HG03108 (cell line): Measurements from ENCODE around the gene ZNF133.
A peak's percentile ranks its signal among the peaks of the same experiment; 100 is the strongest.
"Not testable (repeated sequence)": the region's sequence is repeated elsewhere in the genome, so short reads cannot be mapped to it uniquely, and the experiment has no call there.

Source experiments
- ATAC-seq: cut with Tn5 transposase; IDR thresholded peaks from one replicate; pipeline ENCODE4 v1.9.1; 2021; ENCODE audit warnings: moderate library complexity; ENCODE audit not compliant: unreplicated experiment

The ZNF133 gene

GRCh38 chr20:18287915-18288748 lies at the start of gene ZNF133:
ZNF133 (plus strand) TSS chr20:18288527; CDS start chr20:18305687, 17,160 bp downstream.
- peak; percentile 96 for ATAC-seq

- ATAC-seq, result no peak
Observed at GRCh38 chr20:18240997-18241396, 47.3 kb upstream of the ZNF133 start.

- ATAC-seq, result no peak
Observed at GRCh38 chr20:18243802-18244201, 44.5 kb upstream of the ZNF133 start.

- ATAC-seq, result not testable (repeated sequence)
Observed at GRCh38 chr20:18248545-18248944, 39.8 kb upstream of the ZNF133 start.

GRCh38 chr20:18250217-18250616 lies 38.1 kb upstream of the ZNF133 start:
- ATAC-seq, result no peak

GRCh38 chr20:18252597-18253451 lies 35.5 kb upstream of the ZNF133 start:
- ATAC-seq, result no peak

GRCh38 chr20:18254615-18255014 lies 33.7 kb upstream of the ZNF133 start:
- no peak for ATAC-seq

- no peak for ATAC-seq
Observed at GRCh38 chr20:18255526-18255925, 32.8 kb upstream of the ZNF133 start.

- ATAC-seq, result no peak
Observed at GRCh38 chr20:18256440-18257090, 31.8 kb upstream of the ZNF133 start.

- no peak for ATAC-seq
Observed at GRCh38 chr20:18258126-18258860, 30.0 kb upstream of the ZNF133 start.

GRCh38 chr20:18259730-18260129 lies 28.6 kb upstream of the ZNF133 start:
- no peak for ATAC-seq

GRCh38 chr20:18263723-18264122 lies 24.6 kb upstream of the ZNF133 start:
- no peak for ATAC-seq

- no peak for ATAC-seq
Observed at GRCh38 chr20:18265441-18265840, 22.9 kb upstream of the ZNF133 start.

GRCh38 chr20:18266282-18266681 lies 22.0 kb upstream of the ZNF133 start:
- no peak for ATAC-seq

GRCh38 chr20:18267815-18268214 lies 20.5 kb upstream of the ZNF133 start:
- ATAC-seq, result no peak

GRCh38 chr20:18271160-18271559 lies 17.2 kb upstream of the ZNF133 start:
- no peak for ATAC-seq

- no peak for ATAC-seq
Observed at GRCh38 chr20:18272451-18272850, 15.9 kb upstream of the ZNF133 start.

GRCh38 chr20:18273738-18274137 lies 14.6 kb upstream of the ZNF133 start:
- ATAC-seq, result no peak

GRCh38 chr20:18275960-18276359 lies 12.4 kb upstream of the ZNF133 start:
- not testable (repeated sequence) for ATAC-seq

GRCh38 chr20:18276821-18277220 lies 11.5 kb upstream of the ZNF133 start:
- ATAC-seq, result no peak

- no peak for ATAC-seq
Observed at GRCh38 chr20:18279242-18279641, 9.1 kb upstream of the ZNF133 start.
